Trophoblast cell (in vitro differentiated cells and primary cell): ENCODE measurements around the gene MAP1B.

Experiments
- DNase-seq, 2 donors: peaks; one replicate each; pipeline ENCODE4 v3.0.0-alpha.2; 2016
- H2AFZ ChIP-seq: 2 replicates; pipeline ENCODE4 v1.6.1; 2013; ENCODE audit warnings: low read length, moderate library complexity, mild to moderate bottlenecking; ENCODE audit not compliant: insufficient read depth, poor library complexity
- H2AK5ac ChIP-seq: 2 replicates; pipeline ENCODE4 v1.6.1; 2013; ENCODE audit warnings: mild to moderate bottlenecking, low read length
- H2BK120ac ChIP-seq: 2 replicates; pipeline ENCODE4 v1.6.1; 2013; ENCODE audit warnings: low read length, mild to moderate bottlenecking, moderate library complexity; ENCODE audit not compliant: insufficient read depth, poor library complexity
- H2BK12ac ChIP-seq: 2 replicates; pipeline ENCODE4 v1.6.1; 2013; ENCODE audit warnings: mild to moderate bottlenecking, low read length, moderate library complexity
- H2BK5ac ChIP-seq: 2 replicates; pipeline ENCODE4 v1.6.1; 2013; ENCODE audit warnings: low read length, low read depth, moderate library complexity, mild to moderate bottlenecking; ENCODE audit not compliant: poor library complexity
- H3K14ac ChIP-seq: 2 replicates; pipeline ENCODE4 v1.6.1; 2013; ENCODE audit warnings: mild to moderate bottlenecking, low read length
- H3K18ac ChIP-seq: 2 replicates; pipeline ENCODE4 v1.6.1; 2013; ENCODE audit warnings: mild to moderate bottlenecking, low read length
- H3K23ac ChIP-seq: 2 replicates; pipeline ENCODE4 v1.6.1; 2013; ENCODE audit warnings: low read length
- H3K27ac ChIP-seq: 2 replicates; pipeline ENCODE4 v1.5.1; 2013; ENCODE audit warnings: low read depth, mild to moderate bottlenecking, inconsistent platforms, low read length, moderate library complexity
- H3K27me3 ChIP-seq: 2 replicates; pipeline ENCODE4 v1.6.1; 2013; ENCODE audit warnings: inconsistent platforms, mild to moderate bottlenecking, low read length, moderate library complexity; ENCODE audit not compliant: insufficient read depth
- H3K36me3 ChIP-seq, 2 experiments: 1 replicate in 1 of 2; 2 replicates in 1 of 2; pipeline ENCODE4 v1.6.1; 2013; ENCODE audit warnings: low read length in 2 of 2, mild to moderate bottlenecking in 2 of 2, moderate library complexity in 1 of 2; ENCODE audit not compliant: insufficient read depth in 2 of 2, control insufficient read depth in 1 of 2
- H3K4ac ChIP-seq: 2 replicates; pipeline ENCODE4 v1.6.1; 2013; ENCODE audit warnings: low read depth, mild to moderate bottlenecking, low read length, moderate library complexity
- H3K4me1 ChIP-seq, 2 experiments: 1 replicate in 1 of 2; 2 replicates in 1 of 2; pipeline ENCODE4 v1.6.1; 2013; ENCODE audit warnings: low read length in 2 of 2, mild to moderate bottlenecking in 2 of 2, moderate library complexity in 1 of 2; ENCODE audit not compliant: insufficient read depth in 2 of 2, control insufficient read depth in 1 of 2
- H3K4me2 ChIP-seq: 2 replicates; pipeline ENCODE4 v1.6.1; 2013; ENCODE audit warnings: inconsistent platforms, mild to moderate bottlenecking, low read length, moderate library complexity
- H3K4me3 ChIP-seq: 2 replicates; pipeline ENCODE4 v1.5.1; 2013; ENCODE audit warnings: mild to moderate bottlenecking, low read depth, low read length, inconsistent platforms
- H3K79me1 ChIP-seq: one replicate; pipeline ENCODE4 v1.6.1; 2013; ENCODE audit warnings: low read length
- H3K79me2 ChIP-seq: 2 replicates; pipeline ENCODE4 v1.6.1; 2013; ENCODE audit warnings: low read length, mild to moderate bottlenecking; ENCODE audit not compliant: control insufficient read depth, insufficient read depth, poor library complexity
- H3K9ac ChIP-seq: 2 replicates; pipeline ENCODE4 v1.6.1; 2013; ENCODE audit warnings: mild to moderate bottlenecking, low read length
- H3K9me3 ChIP-seq: 2 replicates; pipeline ENCODE4 v1.6.1; 2013; ENCODE audit warnings: low read depth, mild to moderate bottlenecking, control low read depth, inconsistent platforms, low read length; ENCODE audit not compliant: insufficient read depth
- H4K12ac ChIP-seq: 2 replicates; pipeline ENCODE4 v1.6.1; 2013; ENCODE audit warnings: low read depth, mild to moderate bottlenecking, low read length, moderate library complexity
- H4K8ac ChIP-seq: 2 replicates; pipeline ENCODE4 v1.6.1; 2013; ENCODE audit warnings: low read depth, mild to moderate bottlenecking, low read length, moderate library complexity
- H4K91ac ChIP-seq: one replicate; pipeline ENCODE4 v1.6.1; 2013; ENCODE audit warnings: low read depth, mild to moderate bottlenecking, low read length, moderate library complexity
- WGBS: extraction: QIAGEN DNeasy Blood & Tissue Kit; methylation state at CpG from one replicate; pipeline ENCODE4 v1.1.7; 2013; ENCODE audit warnings: missing lambda C conversion rate; ENCODE audit not compliant: insufficient read length, insufficient coverage; ENCODE audit errors: extremely low coverage; 5-methylcytosine and 5-hydroxymethylcytosine counted together

MAP1B gene

DNA sequence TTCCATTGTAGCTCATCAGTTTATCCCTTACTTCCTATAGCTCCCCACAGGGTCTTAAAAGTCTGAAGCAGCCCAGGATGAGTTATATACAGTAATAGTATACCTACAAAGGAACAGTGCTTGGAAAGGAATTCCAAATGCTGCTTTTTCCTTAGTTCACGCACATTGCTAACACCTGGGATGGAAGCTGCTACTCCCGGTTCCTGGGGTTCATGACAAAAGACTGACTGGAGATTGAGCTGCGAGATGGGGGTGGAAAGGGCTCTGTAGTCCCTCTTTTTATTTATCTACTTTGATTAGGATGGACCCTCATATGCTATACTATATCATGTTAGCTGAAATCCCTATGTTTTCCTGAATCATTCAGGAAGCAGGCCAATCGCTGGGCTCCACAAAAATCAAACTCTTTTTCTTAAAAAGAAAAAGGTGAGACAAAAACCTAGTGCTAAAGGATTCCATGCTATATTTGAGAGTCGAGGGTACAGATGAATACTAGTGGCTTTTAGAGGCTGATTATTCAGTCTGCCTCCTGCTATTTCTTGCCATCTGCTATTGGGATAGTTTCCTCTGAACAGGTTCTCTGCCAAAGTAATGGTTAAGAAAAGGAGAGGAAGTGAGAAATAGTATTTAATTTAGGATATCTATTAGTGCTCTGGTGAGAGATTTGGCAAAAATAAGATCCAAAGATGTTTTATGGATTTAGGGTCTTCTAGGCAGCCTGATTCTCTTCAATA lies 131.6 kb downstream of the MAP1B start:
- Histone ChIP-seq H3K4me3 (no peak overlapping the region), H4K12ac (no peak overlapping the region), H4K8ac (no peak overlapping the region), H2BK12ac (no peak overlapping the region), H3K18ac (no peak overlapping the region), H3K4me2 (no peak overlapping the region), H3K4me1 (no peaks in the 10 kb centered on the region), H3K9ac (no peak overlapping the region), H3K4ac (no peak overlapping the region), H3K9me3 (no peaks in the 10 kb centered on the region), H2BK120ac (no peak overlapping the region), H2AFZ (no peak overlapping the region), H4K91ac (no peak overlapping the region), H3K27ac (no peak overlapping the region), H3K79me2 (no peaks in the 10 kb centered on the region), H2AK5ac (no peak overlapping the region), H3K36me3 (peaks cover 0 to 2% of the 10 kb centered on the region in 2 experiments), H3K23ac (no peak overlapping the region), H3K27me3 (no peaks in the 10 kb centered on the region), H3K79me1 (peaks cover 1% of the 10 kb centered on the region), H2BK5ac (no peak overlapping the region), H3K14ac (no peak overlapping the region)
- WGBS = no CpG with 5 or more reads among the region's 5 CpGs
- no peak for DNase-seq

- no peak overlapping the region for H2BK120ac ChIP-seq
- no peak overlapping the region for H2BK5ac ChIP-seq
- H2AK5ac ChIP-seq = no peak overlapping the region
- no peak overlapping the region for H3K4me2 ChIP-seq
- H3K23ac ChIP-seq = no peak overlapping the region
- no peak overlapping the region for H3K4me3 ChIP-seq
- H3K9me3 ChIP-seq = no peaks in the 10 kb centered on the region
- DNase-seq = no peak
- no peaks in the 10 kb centered on the region for H3K4me1 ChIP-seq
- no peak overlapping the region for H3K27ac ChIP-seq
- H4K91ac ChIP-seq = no peak overlapping the region
- no peaks in the 10 kb centered on the region for H3K27me3 ChIP-seq
- no peak overlapping the region for H3K18ac ChIP-seq
- peaks cover 1% of the 10 kb centered on the region for H3K79me1 ChIP-seq
- H4K8ac ChIP-seq = no peak overlapping the region
- peaks cover 0 to 2% of the 10 kb centered on the region in 2 experiments for H3K36me3 ChIP-seq
- H2BK12ac ChIP-seq = no peak overlapping the region
- no peak overlapping the region for H3K4ac ChIP-seq
- H3K79me2 ChIP-seq = no peaks in the 10 kb centered on the region
- no CpG with 5 or more reads among the region's 5 CpGs for WGBS
- H4K12ac ChIP-seq = no peak overlapping the region
- H3K14ac ChIP-seq = no peak overlapping the region
- no peak overlapping the region for H3K9ac ChIP-seq
- no peak overlapping the region for H2AFZ ChIP-seq
Observed at GRCh38 chr5:72241346-72242003, 134.2 kb downstream of the MAP1B start.

- no peaks in the 10 kb centered on the region for H3K9me3 ChIP-seq
- H3K14ac ChIP-seq = no peak overlapping the region
- H3K23ac ChIP-seq = no peak overlapping the region
- no peak overlapping the region for H3K4me3 ChIP-seq
- no peak for DNase-seq
- H3K79me2 ChIP-seq = no peaks in the 10 kb centered on the region
- no peak overlapping the region for H3K9ac ChIP-seq
- no peak overlapping the region for H4K12ac ChIP-seq
- H2BK120ac ChIP-seq = no peak overlapping the region
- H3K27me3 ChIP-seq = no peaks in the 10 kb centered on the region
- no peak overlapping the region for H3K27ac ChIP-seq
- no peaks in the 10 kb centered on the region for H3K36me3 ChIP-seq
- H4K91ac ChIP-seq = no peak overlapping the region
- H3K4me1 ChIP-seq = no peaks in the 10 kb centered on the region
- no peak overlapping the region for H3K18ac ChIP-seq
- no peak overlapping the region for H4K8ac ChIP-seq
- H3K4me2 ChIP-seq = no peak overlapping the region
- no peak overlapping the region for H2AFZ ChIP-seq
- H2AK5ac ChIP-seq = no peak overlapping the region
- H2BK5ac ChIP-seq = no peak overlapping the region
- WGBS = no CpG with 5 or more reads among the region's 7 CpGs
- H2BK12ac ChIP-seq = no peak overlapping the region
- H3K79me1 ChIP-seq = no peaks in the 10 kb centered on the region
- no peak overlapping the region for H3K4ac ChIP-seq
Observed at GRCh38 chr5:72242796-72243475, 135.7 kb downstream of the MAP1B start.

GRCh38 chr5:72243706-72244105 lies 136.4 kb downstream of the MAP1B start:
- no peaks in the 10 kb centered on the region for H3K79me1 ChIP-seq
- H4K8ac ChIP-seq = no peak overlapping the region
- no peak overlapping the region for H2AFZ ChIP-seq
- no peak overlapping the region for H3K23ac ChIP-seq
- no peaks in the 10 kb centered on the region for H3K27me3 ChIP-seq
- no peak overlapping the region for H3K4ac ChIP-seq
- no peak overlapping the region for H2AK5ac ChIP-seq
- DNase-seq = no peak
- H3K36me3 ChIP-seq = no peaks in the 10 kb centered on the region
- H3K27ac ChIP-seq = no peak overlapping the region
- H3K9ac ChIP-seq = no peak overlapping the region
- no peak overlapping the region for H3K18ac ChIP-seq
- no peak overlapping the region for H4K91ac ChIP-seq
- no peak overlapping the region for H2BK5ac ChIP-seq
- no peak overlapping the region for H3K4me3 ChIP-seq
- no peaks in the 10 kb centered on the region for H3K79me2 ChIP-seq
- H3K4me1 ChIP-seq = no peaks in the 10 kb centered on the region
- H2BK120ac ChIP-seq = no peak overlapping the region
- H3K14ac ChIP-seq = no peak overlapping the region
- H2BK12ac ChIP-seq = no peak overlapping the region
- H3K4me2 ChIP-seq = no peak overlapping the region
- H4K12ac ChIP-seq = no peak overlapping the region
- WGBS = no CpG with 5 or more reads among the region's 2 CpGs
- H3K9me3 ChIP-seq = no peaks in the 10 kb centered on the region
